H54 (cell line): Measurements from ENCODE around the gene CBR4.

Source experiments
- DNase-seq: peaks from one replicate; pipeline ENCODE4 v3.0.0; 2011; ENCODE audit warnings: low spot score, mixed read lengths; ENCODE audit not compliant: insufficient read length
- FAIRE-seq: peaks from 3 replicates; lab custom pipeline; 2011; peaks lifted over from hg19 to GRCh38; lab: Jason Lieb, UNC
- POLR2A ChIP-seq: IDR thresholded peaks from 2 replicates; pipeline ENCODE4 v1.6.1; 2011; ENCODE audit warnings: low read depth, mild to moderate bottlenecking, low read length

The CBR4 gene

GRCh38 chr4:169025184-169025583 lies 15.1 kb upstream of the CBR4 start:
- no peak for FAIRE-seq

GRCh38 chr4:169024762-169025161 lies 14.7 kb upstream of the CBR4 start:
- DNase-seq = no peak
- peak; percentile 27 for FAIRE-seq
- no peak for TF ChIP-seq POLR2A

More at GRCh38 chr4:169025184-169025583, 15.1 kb upstream of the CBR4 start:
- DNase-seq = no peak
- no peak for TF ChIP-seq POLR2A

GRCh38 chr4:169018406-169018805 lies 8.4 kb upstream of the CBR4 start:
- DNase-seq = no peak
- FAIRE-seq = no peak
- TF ChIP-seq POLR2A = no peak

GRCh38 chr4:169017971-169018370 lies 7.9 kb upstream of the CBR4 start:
- DNase-seq (no peak), FAIRE-seq (no peak)
- TF ChIP-seq POLR2A = no peak

- FAIRE-seq (no peak), DNase-seq (no peak)
- TF ChIP-seq POLR2A = no peak
Measured at GRCh38 chr4:169015186-169015623, 5.2 kb upstream of the CBR4 start.

- no peak for FAIRE-seq
- no peak for DNase-seq
- TF ChIP-seq POLR2A = no peak
Measured at GRCh38 chr4:169014586-169014985, 4.5 kb upstream of the CBR4 start.

- no peak for TF ChIP-seq POLR2A
- DNase-seq (no peak), FAIRE-seq (no peak)
Measured at GRCh38 chr4:169013396-169013795, 3.3 kb upstream of the CBR4 start.

GRCh38 chr4:169012049-169012448 lies 2.0 kb upstream of the CBR4 start:
- DNase-seq = no peak
- TF ChIP-seq POLR2A = no peak
- no peak for FAIRE-seq

- no peak for TF ChIP-seq POLR2A
- FAIRE-seq (no peak), DNase-seq (no peak)
Measured at GRCh38 chr4:169009286-169010124, 550 bp downstream of the CBR4 start.

- DNase-seq (no peak), FAIRE-seq (no peak)
- no peak for TF ChIP-seq POLR2A
Measured at GRCh38 chr4:169005453-169006099, 4.5 kb downstream of the CBR4 start.

GRCh38 chr4:169000315-169000714 lies 9.7 kb downstream of the CBR4 start:
- TF ChIP-seq POLR2A = no peak
- DNase-seq (no peak), FAIRE-seq (no peak)

- DNase-seq (no peak), FAIRE-seq (no peak)
- no peak for TF ChIP-seq POLR2A
Measured at GRCh38 chr4:168999809-169000208, 10.2 kb downstream of the CBR4 start.

GRCh38 chr4:168998596-168998995 lies 11.5 kb downstream of the CBR4 start:
- FAIRE-seq (no peak), DNase-seq (no peak)
- no peak for TF ChIP-seq POLR2A

GRCh38 chr4:168995537-168996295 lies 14.3 kb downstream of the CBR4 start:
- no peak for TF ChIP-seq POLR2A
- no peak for FAIRE-seq
- no peak for DNase-seq

- no peak for TF ChIP-seq POLR2A
- no peak for DNase-seq
- no peak for FAIRE-seq
Measured at GRCh38 chr4:168994958-168995357, 15.1 kb downstream of the CBR4 start.
